ACC112 (cell line): ENCODE data around the gene THRB.

ENCODE experiments used
- H2AFZ ChIP-seq: fragments of 200-600 bp; sonication (generic); one replicate; pipeline ENCODE4 v1.6.0; 2017; ENCODE audit warnings: antibody characterized with exemption, low read length; ENCODE audit not compliant: unreplicated experiment
- H3K27ac ChIP-seq: fragments of 200-600 bp; sonication (generic); 2 replicates; pipeline ENCODE4 v1.5.1; 2014; ENCODE audit warnings: low read depth, mild to moderate bottlenecking, antibody characterized with exemption, low read length, moderate library complexity
- H3K27me3 ChIP-seq: fragments of 200-600 bp; sonication (generic); 2 replicates; pipeline ENCODE4 v1.6.1; 2014; ENCODE audit warnings: mild to moderate bottlenecking, antibody characterized with exemption, low read length, moderate library complexity, mixed read lengths; ENCODE audit not compliant: insufficient read depth
- H3K36me3 ChIP-seq: fragments of 200-600 bp; sonication (generic); 2 replicates; pipeline ENCODE4 v1.6.1; 2016; ENCODE audit warnings: mild to moderate bottlenecking, antibody characterized with exemption, low read length, moderate library complexity, mixed read lengths; ENCODE audit not compliant: insufficient read depth
- H3K4me1 ChIP-seq: fragments of 200-600 bp; sonication (generic); one replicate; pipeline ENCODE4 v1.6.1; 2016; ENCODE audit warnings: low read length, mixed read lengths; ENCODE audit not compliant: insufficient read depth, unreplicated experiment, control insufficient read depth
- H3K4me3 ChIP-seq: fragments of 200-600 bp; sonication (generic); 2 replicates; pipeline ENCODE4 v1.5.1; 2014; ENCODE audit warnings: mild to moderate bottlenecking, low read depth, low read length
- H3K79me2 ChIP-seq: fragments of 200-600 bp; sonication (generic); one replicate; pipeline ENCODE4 v1.6.0; 2016; ENCODE audit warnings: low read length; ENCODE audit not compliant: control insufficient read depth, unreplicated experiment, insufficient read depth

The THRB gene

GRCh38 chr3:24338409-24339130, 156.1 kb downstream of the THRB start:
- H2AFZ ChIP-seq = no peak overlapping the region
- no peaks in the 10 kb centered on the region for H3K27me3 ChIP-seq
- peaks cover 13% of the 10 kb centered on the region for H3K4me1 ChIP-seq
- H3K4me3 ChIP-seq = no peak overlapping the region
- H3K27ac ChIP-seq = no peak overlapping the region
- H3K36me3 ChIP-seq = no peaks in the 10 kb centered on the region
- no peaks in the 10 kb centered on the region for H3K79me2 ChIP-seq

DNA sequence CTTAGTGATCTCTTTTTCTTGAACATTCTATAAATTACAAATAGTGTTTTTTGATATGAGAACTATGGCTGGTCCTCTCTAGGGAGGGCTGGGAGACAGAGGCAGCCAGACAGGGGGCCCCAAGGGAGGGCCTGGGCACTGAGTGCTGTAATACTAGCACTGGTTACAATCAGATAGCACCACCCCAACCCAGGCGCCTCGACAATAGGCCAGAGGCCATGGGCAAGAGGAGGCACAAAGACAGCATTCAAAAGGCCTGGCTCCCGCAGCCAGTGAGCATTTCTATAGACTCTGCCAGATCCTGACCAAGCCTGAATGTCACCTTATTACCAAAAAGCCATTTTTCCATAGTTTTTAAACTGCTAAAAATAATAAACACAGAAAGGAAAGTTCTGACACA, 158.5 kb downstream of the THRB start:
- Histone ChIP-seq H3K36me3 (no peaks in the 10 kb centered on the region), H3K27me3 (no peaks in the 10 kb centered on the region), H3K27ac (no peak overlapping the region), H3K79me2 (no peaks in the 10 kb centered on the region), H3K4me1 (no peaks in the 10 kb centered on the region), H3K4me3 (no peak overlapping the region), H2AFZ (no peak overlapping the region)

DNA sequence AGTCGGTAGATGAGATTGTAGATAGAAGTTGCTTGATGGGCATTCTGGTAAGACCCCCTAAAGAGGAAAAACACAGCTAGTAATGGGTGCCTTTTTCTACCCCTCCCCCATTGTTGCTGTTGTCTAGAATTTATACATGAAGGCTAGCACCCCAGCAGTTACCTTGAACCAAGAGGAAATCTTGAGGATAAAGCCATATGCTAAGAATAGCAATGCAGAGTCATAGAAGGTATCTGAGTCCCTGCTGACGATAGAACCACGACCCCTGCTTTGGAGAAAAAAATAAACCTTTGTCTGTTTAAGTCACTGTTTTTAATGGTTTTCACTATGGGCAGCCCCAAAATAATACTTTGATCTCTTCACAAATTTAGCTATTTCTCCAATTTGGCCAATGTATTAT, 162.6 kb downstream of the THRB start:
- no peak overlapping the region for H2AFZ ChIP-seq
- H3K27ac ChIP-seq = no peak overlapping the region
- H3K4me1 ChIP-seq = no peaks in the 10 kb centered on the region
- H3K4me3 ChIP-seq = no peak overlapping the region
- H3K36me3 ChIP-seq = no peaks in the 10 kb centered on the region
- no peaks in the 10 kb centered on the region for H3K27me3 ChIP-seq
- H3K79me2 ChIP-seq = no peaks in the 10 kb centered on the region

DNA sequence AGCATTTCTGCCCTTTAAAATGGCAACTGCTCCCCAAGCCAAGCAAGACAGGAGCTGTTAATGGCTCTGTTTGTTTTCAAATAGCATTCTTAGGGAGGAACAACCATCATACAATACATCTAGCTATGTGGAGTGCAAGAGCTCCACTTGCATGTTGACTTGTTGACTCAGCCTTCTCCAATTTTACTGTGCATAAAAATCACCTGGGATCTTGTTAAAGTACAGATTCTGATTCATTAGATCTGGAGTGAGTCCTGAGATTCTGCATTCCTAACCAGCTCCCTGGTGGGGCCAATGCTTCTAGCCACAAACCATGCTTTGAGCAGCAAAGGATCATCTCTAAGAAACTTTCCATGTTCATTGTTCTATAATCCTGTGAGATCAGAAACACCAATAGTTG, 171.4 kb downstream of the THRB start:
- no peaks in the 10 kb centered on the region for H3K79me2 ChIP-seq
- H3K36me3 ChIP-seq = peaks cover 5% of the 10 kb centered on the region; the same call in 1 of the 2 replicates
- H2AFZ ChIP-seq = no peak overlapping the region
- H3K27ac ChIP-seq = no peak overlapping the region
- peaks cover 17% of the 10 kb centered on the region for H3K4me1 ChIP-seq
- no peaks in the 10 kb centered on the region for H3K27me3 ChIP-seq
- H3K4me3 ChIP-seq = no peak overlapping the region

- H3K4me3 ChIP-seq = no peak overlapping the region
- H3K4me1 ChIP-seq = peaks cover 36% of the 10 kb centered on the region
- no peaks in the 10 kb centered on the region for H3K79me2 ChIP-seq
- no peak overlapping the region for H3K27ac ChIP-seq
- no peaks in the 10 kb centered on the region for H3K27me3 ChIP-seq
- peaks cover 5% of the 10 kb centered on the region; the same call in 1 of the 2 replicates for H3K36me3 ChIP-seq
- no peak overlapping the region for H2AFZ ChIP-seq
Observed at GRCh38 chr3:24320601-24321000, 174.0 kb downstream of the THRB start.

- no peaks in the 10 kb centered on the region for H3K27me3 ChIP-seq
- no peak overlapping the region for H2AFZ ChIP-seq
- peaks cover 5% of the 10 kb centered on the region; the same call in 1 of the 2 replicates for H3K36me3 ChIP-seq
- H3K27ac ChIP-seq = peak overlapping the region; percentile 41
- H3K4me3 ChIP-seq = no peak overlapping the region
- H3K79me2 ChIP-seq = no peaks in the 10 kb centered on the region
- H3K4me1 ChIP-seq = peaks cover 37% of the 10 kb centered on the region
Observed at GRCh38 chr3:24318677-24319287, 175.9 kb downstream of the THRB start.

- Histone ChIP-seq H3K4me3 (no peak overlapping the region), H3K27me3 (no peaks in the 10 kb centered on the region), H3K79me2 (no peaks in the 10 kb centered on the region), H3K27ac (no peak overlapping the region), H3K4me1 (peaks cover 35% of the 10 kb centered on the region), H2AFZ (no peak overlapping the region), H3K36me3 (peaks cover 5% of the 10 kb centered on the region; the same call in 1 of the 2 replicates)
Observed at GRCh38 chr3:24316887-24317383, 177.7 kb downstream of the THRB start.

DNA sequence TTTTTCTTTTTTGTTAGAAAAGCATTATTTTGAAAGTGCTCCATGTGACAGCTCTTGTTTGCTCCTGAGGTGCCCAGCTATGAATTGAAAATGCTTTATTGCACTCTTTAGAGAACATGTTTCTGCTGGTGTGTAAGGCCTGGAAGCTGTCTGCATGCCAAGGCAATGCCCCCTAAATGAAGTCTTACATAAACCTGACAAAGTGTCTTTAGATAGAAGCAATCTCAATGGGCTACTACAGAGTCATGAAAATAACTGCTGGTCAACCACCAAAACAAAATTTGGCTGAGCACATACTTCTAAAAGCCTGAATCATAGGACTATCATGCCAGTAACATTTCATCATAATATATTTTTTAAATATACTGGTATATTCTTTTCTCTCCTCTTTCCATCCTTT, 178.7 kb downstream of the THRB start:
- H3K27me3 ChIP-seq = no peaks in the 10 kb centered on the region
- H3K79me2 ChIP-seq = no peaks in the 10 kb centered on the region
- no peak overlapping the region for H3K4me3 ChIP-seq
- H2AFZ ChIP-seq = no peak overlapping the region
- H3K4me1 ChIP-seq = peaks cover 33% of the 10 kb centered on the region
- H3K27ac ChIP-seq = no peak overlapping the region
- peaks cover 5% of the 10 kb centered on the region; the same call in 1 of the 2 replicates for H3K36me3 ChIP-seq

DNA sequence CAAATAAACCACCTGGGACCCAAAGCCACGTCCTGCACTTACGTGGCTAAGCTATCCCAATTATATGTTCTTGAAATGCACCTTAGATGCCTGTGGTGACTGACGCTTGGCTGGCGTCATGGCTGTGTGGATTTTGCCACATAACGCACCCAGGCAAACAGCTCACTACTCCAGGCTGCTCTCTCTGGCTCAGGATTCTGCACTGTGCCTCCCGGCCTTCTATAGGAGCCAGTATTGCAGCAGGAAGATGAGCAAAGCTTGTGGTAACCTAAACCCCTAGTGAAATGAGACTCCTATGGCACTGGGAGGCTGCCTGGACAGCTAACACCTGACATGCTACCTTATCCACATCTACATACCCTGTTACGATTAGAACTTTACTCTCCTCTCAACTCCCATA, 179.3 kb downstream of the THRB start:
- no peak overlapping the region for H3K27ac ChIP-seq
- no peak overlapping the region for H3K4me3 ChIP-seq
- H2AFZ ChIP-seq = no peak overlapping the region
- no peaks in the 10 kb centered on the region for H3K27me3 ChIP-seq
- H3K36me3 ChIP-seq = peaks cover 5% of the 10 kb centered on the region; the same call in 1 of the 2 replicates
- H3K79me2 ChIP-seq = no peaks in the 10 kb centered on the region
- peaks cover 28% of the 10 kb centered on the region for H3K4me1 ChIP-seq

GRCh38 chr3:24311881-24312280, 182.8 kb downstream of the THRB start:
- Histone ChIP-seq H3K27me3 (no peaks in the 10 kb centered on the region), H3K79me2 (no peaks in the 10 kb centered on the region), H3K4me3 (no peak overlapping the region), H3K36me3 (no peaks in the 10 kb centered on the region), H2AFZ (no peak overlapping the region), H3K27ac (no peak overlapping the region), H3K4me1 (peaks cover 13% of the 10 kb centered on the region)

DNA sequence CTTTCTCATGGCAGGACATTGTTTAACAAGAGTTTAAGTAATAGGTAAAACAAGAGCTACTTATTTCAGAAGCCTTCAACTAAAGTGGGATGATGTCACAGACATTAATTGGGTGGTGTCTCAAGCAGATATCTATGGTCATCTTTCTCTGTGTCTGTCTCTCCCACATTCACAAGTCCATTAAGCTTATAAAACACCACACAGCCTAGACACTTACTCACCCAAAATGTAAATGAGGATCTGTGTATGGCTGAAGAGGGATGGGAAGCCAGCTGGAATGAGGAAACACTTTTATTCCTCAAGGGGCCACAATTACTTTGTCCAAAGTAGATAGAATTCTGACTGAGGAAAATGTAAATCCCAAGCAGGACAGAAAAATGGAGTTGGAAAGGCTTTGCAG, 183.8 kb downstream of the THRB start:
- Histone ChIP-seq H3K4me1 (peaks cover 8% of the 10 kb centered on the region), H3K27ac (no peak overlapping the region), H3K36me3 (no peaks in the 10 kb centered on the region), H3K27me3 (no peaks in the 10 kb centered on the region), H2AFZ (no peak overlapping the region), H3K4me3 (no peak overlapping the region), H3K79me2 (no peaks in the 10 kb centered on the region)
